Ishikawa (cell line): ENCODE measurements around the gene CCDC38.

ENCODE experiments used
- CEBPB ChIP-seq: IDR thresholded peaks from 2 replicates; pipeline ENCODE4 v1.6.1; 2012
- CREB1 ChIP-seq: IDR thresholded peaks from 2 replicates; pipeline ENCODE4 v1.6.1; 2012; ENCODE audit warnings: low read depth
- EGR1 ChIP-seq: IDR thresholded peaks from 2 replicates; pipeline ENCODE4 v1.6.1; 2012
- EP300 ChIP-seq: IDR thresholded peaks from 2 replicates; pipeline ENCODE4 v1.6.1; 2012; ENCODE audit warnings: borderline replicate concordance
- FOXM1 ChIP-seq: IDR thresholded peaks from 2 replicates; pipeline ENCODE4 v1.6.1; 2012; ENCODE audit warnings: low read depth, borderline replicate concordance
- MAX ChIP-seq: IDR thresholded peaks from 2 replicates; pipeline ENCODE4 v1.6.1; 2012
- NFIC ChIP-seq: IDR thresholded peaks from 2 replicates; pipeline ENCODE4 v1.6.1; 2012
- RAD21 ChIP-seq: IDR thresholded peaks from 2 replicates; pipeline ENCODE4 v1.6.1; 2012; ENCODE audit warnings: low read depth
- REST ChIP-seq: IDR thresholded peaks from 2 replicates; pipeline ENCODE4 v1.6.1; 2012; ENCODE audit warnings: low read depth, mild to moderate bottlenecking
- TAF1 ChIP-seq: IDR thresholded peaks from 2 replicates; pipeline ENCODE4 v1.6.1; 2012; ENCODE audit warnings: low read depth, mild to moderate bottlenecking
- TCF12 ChIP-seq: IDR thresholded peaks from 2 replicates; pipeline ENCODE4 v1.6.1; 2012; ENCODE audit warnings: low read depth
- TEAD4 ChIP-seq: IDR thresholded peaks from 2 replicates; pipeline ENCODE4 v1.6.1; 2012
- USF1 ChIP-seq: IDR thresholded peaks from 2 replicates; pipeline ENCODE4 v1.6.1; 2012
- YY1 ChIP-seq: IDR thresholded peaks from 2 replicates; pipeline ENCODE4 v1.6.1; 2012; ENCODE audit warnings: low read depth
- ZBTB7A ChIP-seq: IDR thresholded peaks from 2 replicates; pipeline ENCODE4 v1.6.1; 2012; ENCODE audit warnings: low read depth

CCDC38 gene

GRCh38 chr12:95986635-95987570 is 44.5 kb upstream of the CCDC38 start:
- no peak for TF ChIP-seq MAX
- no peak for TF ChIP-seq USF1
- TF ChIP-seq ZBTB7A, result no peak

GRCh38 chr12:95984682-95985081 is 42.3 kb upstream of the CCDC38 start:
- TF ChIP-seq USF1 (no peak), YY1 (no peak), MAX (no peak)

- no peak for TF ChIP-seq MAX
- no peak for TF ChIP-seq EP300
- TF ChIP-seq CREB1, result no peak
- no peak for TF ChIP-seq FOXM1
- TF ChIP-seq TEAD4, result no peak
- no peak for TF ChIP-seq EGR1
These were observed 40.2 kb upstream of the CCDC38 start for GRCh38 chr12:95982602-95983001.

- TF ChIP-seq EP300 (no peak), USF1 (no peak), CEBPB (no peak), CREB1 (no peak), TCF12 (no peak)
These were observed 38.0 kb upstream of the CCDC38 start for GRCh38 chr12:95980437-95980836.

- TF ChIP-seq EP300 (no peak), ZBTB7A (no peak), NFIC (no peak), TEAD4 (no peak), FOXM1 (no peak), TAF1 (no peak), TCF12 (no peak), YY1 (no peak), EGR1 (no peak), MAX (no peak), CEBPB (no peak), RAD21 (no peak), USF1 (no peak), REST (no peak), CREB1 (no peak)
These were observed 36.4 kb upstream of the CCDC38 start for GRCh38 chr12:95978774-95979173.

- no peak for TF ChIP-seq EP300
- TF ChIP-seq ZBTB7A, result no peak
- TF ChIP-seq CEBPB, result no peak
- no peak for TF ChIP-seq YY1
- no peak for TF ChIP-seq TAF1
- no peak for TF ChIP-seq NFIC
- no peak for TF ChIP-seq MAX
- TF ChIP-seq TCF12, result no peak
- TF ChIP-seq TEAD4, result no peak
- no peak for TF ChIP-seq USF1
- no peak for TF ChIP-seq REST
- no peak for TF ChIP-seq FOXM1
- TF ChIP-seq CREB1, result no peak
- TF ChIP-seq EGR1, result no peak
These were observed 35.9 kb upstream of the CCDC38 start for GRCh38 chr12:95978351-95978750.
